ENCODE results near the gene PAQR4. TPM values are rescaled to one million over a fixed set of nuclear protein-coding genes. Genes with fewer than 3 reads are reported as not detected.

Gene PAQR4
- total and polyA plus RNA-seq, 2 of the 13 experiments (the other 11 are each of a cell fraction or from before 2014, with no cell fraction given), result 15.9 to 24.8 TPM

DNA sequence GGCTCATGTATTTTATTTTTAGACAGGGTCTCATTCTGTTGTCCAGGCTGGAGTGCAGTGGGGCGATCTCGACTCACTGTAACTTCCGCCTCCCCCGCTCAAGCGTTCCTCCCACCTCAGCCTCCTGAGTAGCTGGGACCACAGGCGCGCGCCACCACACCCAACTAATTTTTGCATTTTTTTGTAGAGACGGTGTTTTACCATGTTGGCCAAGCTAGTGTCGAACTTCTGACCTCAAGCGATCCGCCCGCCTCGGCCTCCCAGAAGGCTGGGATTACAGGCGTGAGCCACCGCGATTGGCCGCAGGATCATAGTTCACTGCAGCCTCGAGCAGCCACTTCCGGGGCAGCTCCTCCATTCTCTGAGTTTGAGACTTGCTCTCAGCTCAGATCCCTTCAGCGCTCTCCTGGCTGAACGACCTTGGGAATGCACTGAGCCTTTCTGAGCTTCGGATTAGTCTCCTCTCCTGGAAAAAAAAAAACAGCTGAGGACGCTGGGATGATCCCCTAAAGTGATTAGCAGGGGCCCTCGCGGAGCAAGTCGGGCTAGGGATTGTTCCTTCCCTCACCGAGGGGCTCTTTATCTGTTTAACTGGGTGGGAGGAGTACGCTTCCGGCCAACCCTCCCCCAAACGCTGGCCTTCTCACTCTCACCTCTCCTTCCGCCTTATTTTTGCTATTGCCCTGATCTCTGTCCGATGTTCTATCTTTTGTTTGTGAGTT is 12.2 kb downstream of the PAQR4 start (continued):
- TF ChIP-seq, protein P1, sequence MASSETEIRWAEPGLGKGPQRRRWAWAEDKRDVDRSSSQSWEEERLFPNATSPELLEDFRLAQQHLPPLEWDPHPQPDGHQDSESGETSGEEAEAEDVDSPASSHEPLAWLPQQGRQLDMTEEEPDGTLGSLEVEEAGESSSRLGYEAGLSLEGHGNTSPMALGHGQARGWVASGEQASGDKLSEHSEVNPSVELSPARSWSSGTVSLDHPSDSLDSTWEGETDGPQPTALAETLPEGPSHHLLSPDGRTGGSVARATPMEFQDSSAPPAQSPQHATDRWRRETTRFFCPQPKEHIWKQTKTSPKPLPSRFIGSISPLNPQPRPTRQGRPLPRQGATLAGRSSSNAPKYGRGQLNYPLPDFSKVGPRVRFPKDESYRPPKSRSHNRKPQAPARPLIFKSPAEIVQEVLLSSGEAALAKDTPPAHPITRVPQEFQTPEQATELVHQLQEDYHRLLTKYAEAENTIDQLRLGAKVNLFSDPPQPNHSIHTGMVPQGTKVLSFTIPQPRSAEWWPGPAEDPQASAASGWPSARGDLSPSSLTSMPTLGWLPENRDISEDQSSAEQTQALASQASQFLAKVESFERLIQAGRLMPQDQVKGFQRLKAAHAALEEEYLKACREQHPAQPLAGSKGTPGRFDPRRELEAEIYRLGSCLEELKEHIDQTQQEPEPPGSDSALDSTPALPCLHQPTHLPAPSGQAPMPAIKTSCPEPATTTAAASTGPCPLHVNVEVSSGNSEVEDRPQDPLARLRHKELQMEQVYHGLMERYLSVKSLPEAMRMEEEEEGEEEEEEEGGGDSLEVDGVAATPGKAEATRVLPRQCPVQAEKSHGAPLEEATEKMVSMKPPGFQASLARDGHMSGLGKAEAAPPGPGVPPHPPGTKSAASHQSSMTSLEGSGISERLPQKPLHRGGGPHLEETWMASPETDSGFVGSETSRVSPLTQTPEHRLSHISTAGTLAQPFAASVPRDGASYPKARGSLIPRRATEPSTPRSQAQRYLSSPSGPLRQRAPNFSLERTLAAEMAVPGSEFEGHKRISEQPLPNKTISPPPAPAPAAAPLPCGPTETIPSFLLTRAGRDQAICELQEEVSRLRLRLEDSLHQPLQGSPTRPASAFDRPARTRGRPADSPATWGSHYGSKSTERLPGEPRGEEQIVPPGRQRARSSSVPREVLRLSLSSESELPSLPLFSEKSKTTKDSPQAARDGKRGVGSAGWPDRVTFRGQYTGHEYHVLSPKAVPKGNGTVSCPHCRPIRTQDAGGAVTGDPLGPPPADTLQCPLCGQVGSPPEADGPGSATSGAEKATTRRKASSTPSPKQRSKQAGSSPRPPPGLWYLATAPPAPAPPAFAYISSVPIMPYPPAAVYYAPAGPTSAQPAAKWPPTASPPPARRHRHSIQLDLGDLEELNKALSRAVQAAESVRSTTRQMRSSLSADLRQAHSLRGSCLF (CRISPR knock-in tag; IDR thresholded peaks at IDR 0.05; ENCODE audit: borderline replicate concordance), result no peak
- TF ChIP-seq ARNTL (CRISPR knock-in tag; IDR thresholded peaks at IDR 0.05), result no peak
- no peak for TF ChIP-seq ZNF33B (CRISPR knock-in tag; IDR thresholded peaks at IDR 0.05)
- TF ChIP-seq, protein P2, sequence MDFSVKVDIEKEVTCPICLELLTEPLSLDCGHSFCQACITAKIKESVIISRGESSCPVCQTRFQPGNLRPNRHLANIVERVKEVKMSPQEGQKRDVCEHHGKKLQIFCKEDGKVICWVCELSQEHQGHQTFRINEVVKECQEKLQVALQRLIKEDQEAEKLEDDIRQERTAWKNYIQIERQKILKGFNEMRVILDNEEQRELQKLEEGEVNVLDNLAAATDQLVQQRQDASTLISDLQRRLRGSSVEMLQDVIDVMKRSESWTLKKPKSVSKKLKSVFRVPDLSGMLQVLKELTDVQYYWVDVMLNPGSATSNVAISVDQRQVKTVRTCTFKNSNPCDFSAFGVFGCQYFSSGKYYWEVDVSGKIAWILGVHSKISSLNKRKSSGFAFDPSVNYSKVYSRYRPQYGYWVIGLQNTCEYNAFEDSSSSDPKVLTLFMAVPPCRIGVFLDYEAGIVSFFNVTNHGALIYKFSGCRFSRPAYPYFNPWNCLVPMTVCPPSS (IDR thresholded peaks at IDR 0.05), result no peak
- peak; percentile 77 for TF ChIP-seq HNF4A (CRISPR knock-in tag; IDR thresholded peaks at IDR 0.05)
- no peak for TF ChIP-seq ZNF747 (CRISPR knock-in tag; IDR thresholded peaks at IDR 0.05; ENCODE audit: borderline replicate concordance)
- peak; percentile 25; the same call in 1 of the 2 replicates for TF ChIP-seq ZSCAN31 (CRISPR knock-in tag; IDR thresholded peaks at IDR 0.05; ENCODE audit: low read depth)
- no peak for TF ChIP-seq SNAI1 (CRISPR knock-in tag; IDR thresholded peaks at IDR 0.05; ENCODE audit: borderline replicate concordance)
- TF ChIP-seq, protein P3, sequence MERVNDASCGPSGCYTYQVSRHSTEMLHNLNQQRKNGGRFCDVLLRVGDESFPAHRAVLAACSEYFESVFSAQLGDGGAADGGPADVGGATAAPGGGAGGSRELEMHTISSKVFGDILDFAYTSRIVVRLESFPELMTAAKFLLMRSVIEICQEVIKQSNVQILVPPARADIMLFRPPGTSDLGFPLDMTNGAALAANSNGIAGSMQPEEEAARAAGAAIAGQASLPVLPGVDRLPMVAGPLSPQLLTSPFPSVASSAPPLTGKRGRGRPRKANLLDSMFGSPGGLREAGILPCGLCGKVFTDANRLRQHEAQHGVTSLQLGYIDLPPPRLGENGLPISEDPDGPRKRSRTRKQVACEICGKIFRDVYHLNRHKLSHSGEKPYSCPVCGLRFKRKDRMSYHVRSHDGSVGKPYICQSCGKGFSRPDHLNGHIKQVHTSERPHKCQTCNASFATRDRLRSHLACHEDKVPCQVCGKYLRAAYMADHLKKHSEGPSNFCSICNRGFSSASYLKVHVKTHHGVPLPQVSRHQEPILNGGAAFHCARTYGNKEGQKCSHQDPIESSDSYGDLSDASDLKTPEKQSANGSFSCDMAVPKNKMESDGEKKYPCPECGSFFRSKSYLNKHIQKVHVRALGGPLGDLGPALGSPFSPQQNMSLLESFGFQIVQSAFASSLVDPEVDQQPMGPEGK (CRISPR knock-in tag; IDR thresholded peaks at IDR 0.05), result no peak; the same call in 1 of the 2 replicates
- TF ChIP-seq, protein P4, sequence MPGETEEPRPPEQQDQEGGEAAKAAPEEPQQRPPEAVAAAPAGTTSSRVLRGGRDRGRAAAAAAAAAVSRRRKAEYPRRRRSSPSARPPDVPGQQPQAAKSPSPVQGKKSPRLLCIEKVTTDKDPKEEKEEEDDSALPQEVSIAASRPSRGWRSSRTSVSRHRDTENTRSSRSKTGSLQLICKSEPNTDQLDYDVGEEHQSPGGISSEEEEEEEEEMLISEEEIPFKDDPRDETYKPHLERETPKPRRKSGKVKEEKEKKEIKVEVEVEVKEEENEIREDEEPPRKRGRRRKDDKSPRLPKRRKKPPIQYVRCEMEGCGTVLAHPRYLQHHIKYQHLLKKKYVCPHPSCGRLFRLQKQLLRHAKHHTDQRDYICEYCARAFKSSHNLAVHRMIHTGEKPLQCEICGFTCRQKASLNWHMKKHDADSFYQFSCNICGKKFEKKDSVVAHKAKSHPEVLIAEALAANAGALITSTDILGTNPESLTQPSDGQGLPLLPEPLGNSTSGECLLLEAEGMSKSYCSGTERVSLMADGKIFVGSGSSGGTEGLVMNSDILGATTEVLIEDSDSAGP (CRISPR knock-in tag; IDR thresholded peaks at IDR 0.05; ENCODE audit: borderline replicate concordance), result peak; percentile 45; the same call in 1 of the 2 replicates
- peak; percentile 35; the same call in 1 of the 2 replicates for TF ChIP-seq IRF2 (CRISPR knock-in tag; IDR thresholded peaks at IDR 0.05)
- TF ChIP-seq, protein P5, sequence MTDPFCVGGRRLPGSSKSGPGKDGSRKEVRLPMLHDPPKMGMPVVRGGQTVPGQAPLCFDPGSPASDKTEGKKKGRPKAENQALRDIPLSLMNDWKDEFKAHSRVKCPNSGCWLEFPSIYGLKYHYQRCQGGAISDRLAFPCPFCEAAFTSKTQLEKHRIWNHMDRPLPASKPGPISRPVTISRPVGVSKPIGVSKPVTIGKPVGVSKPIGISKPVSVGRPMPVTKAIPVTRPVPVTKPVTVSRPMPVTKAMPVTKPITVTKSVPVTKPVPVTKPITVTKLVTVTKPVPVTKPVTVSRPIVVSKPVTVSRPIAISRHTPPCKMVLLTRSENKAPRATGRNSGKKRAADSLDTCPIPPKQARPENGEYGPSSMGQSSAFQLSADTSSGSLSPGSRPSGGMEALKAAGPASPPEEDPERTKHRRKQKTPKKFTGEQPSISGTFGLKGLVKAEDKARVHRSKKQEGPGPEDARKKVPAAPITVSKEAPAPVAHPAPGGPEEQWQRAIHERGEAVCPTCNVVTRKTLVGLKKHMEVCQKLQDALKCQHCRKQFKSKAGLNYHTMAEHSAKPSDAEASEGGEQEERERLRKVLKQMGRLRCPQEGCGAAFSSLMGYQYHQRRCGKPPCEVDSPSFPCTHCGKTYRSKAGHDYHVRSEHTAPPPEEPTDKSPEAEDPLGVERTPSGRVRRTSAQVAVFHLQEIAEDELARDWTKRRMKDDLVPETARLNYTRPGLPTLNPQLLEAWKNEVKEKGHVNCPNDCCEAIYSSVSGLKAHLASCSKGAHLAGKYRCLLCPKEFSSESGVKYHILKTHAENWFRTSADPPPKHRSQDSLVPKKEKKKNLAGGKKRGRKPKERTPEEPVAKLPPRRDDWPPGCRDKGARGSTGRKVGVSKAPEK (CRISPR knock-in tag; IDR thresholded peaks at IDR 0.05; ENCODE audit: borderline replicate concordance), result 0 out of 2 replicates have a peak, but pooled peaks have one; percentile 36
- no peak for TF ChIP-seq EP300 (IDR thresholded peaks at IDR 0.05; ENCODE audit: low read depth in 2 of 2, low read length in 2 of 2)
- TF ChIP-seq EP300 (CRISPR knock-in tag; IDR thresholded peaks at IDR 0.05; ENCODE audit: borderline replicate concordance), result no peak
- TF ChIP-seq FOXA3 (CRISPR knock-in tag; IDR thresholded peaks at IDR 0.05), result peak; percentile 9; the same call in 1 of the 2 replicates
